Left kidney (tissue), 2 donors: ENCODE results near the gene ARHGAP45. TPM values are rescaled to one million over a fixed set of nuclear protein-coding genes. Genes with fewer than 3 reads are reported as not detected.

Source experiments
- DNase-seq: peaks from one replicate; pipeline ENCODE4 v3.0.0-alpha.2; 2013
- polyA plus RNA-seq: library from polyadenylated mRNA; unstranded; fragments of 120-200 nt; gene quantifications from one replicate; pipeline ENCODE4 v1.2.1, GENCODE V29; 2013; ENCODE audit not compliant: insufficient read length

Gene ARHGAP45
- polyA plus RNA-seq, 1 donor = 7.2 TPM

DNA sequence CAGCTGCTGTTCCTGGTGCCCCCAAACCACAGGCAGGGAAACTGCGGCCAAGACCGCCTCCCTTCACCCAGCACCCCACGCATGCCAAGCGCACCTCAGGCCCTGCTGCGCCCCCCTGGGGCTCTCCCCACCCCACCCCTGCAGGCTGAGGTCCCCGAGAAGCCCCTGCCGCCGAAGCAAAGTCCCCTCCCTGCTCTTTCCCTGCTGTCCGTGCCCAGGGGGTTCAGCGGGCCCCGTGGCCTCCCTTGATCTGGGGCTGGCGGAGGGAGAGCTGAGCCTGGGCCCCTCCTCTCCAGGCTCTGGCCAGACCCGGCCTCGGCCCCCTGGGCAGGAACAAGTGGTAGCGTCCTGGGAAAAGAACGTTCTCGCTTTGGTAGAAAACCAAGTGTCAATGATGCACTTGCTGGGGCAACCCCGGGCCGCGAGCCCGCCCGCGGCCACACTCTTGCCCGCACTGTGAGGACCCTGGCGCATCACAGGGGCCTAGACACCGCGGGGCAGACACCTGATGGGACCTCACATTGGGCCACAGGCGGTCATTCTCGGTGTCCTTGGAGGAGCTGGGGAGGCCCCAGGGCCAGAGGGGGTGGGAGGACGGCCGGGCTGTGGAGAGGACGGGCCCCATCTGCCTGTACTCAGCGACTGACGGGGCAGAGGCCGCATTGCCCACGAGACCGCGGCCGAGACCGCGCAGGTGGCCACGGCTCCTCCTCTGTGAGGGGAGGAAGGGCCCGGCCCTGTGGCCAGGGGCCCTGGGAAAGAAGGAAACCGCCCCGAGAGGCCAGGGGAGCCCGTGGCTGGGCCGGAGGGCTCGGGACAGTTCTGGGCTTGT, 65.8 kb downstream of the ARHGAP45 start:
- DNase-seq = no peak

GRCh38 chr19:1133471-1133929, 66.5 kb downstream of the ARHGAP45 start:
- DNase-seq = no peak

GRCh38 chr19:1134431-1134830, 67.5 kb downstream of the ARHGAP45 start:
- DNase-seq = no peak

DNA sequence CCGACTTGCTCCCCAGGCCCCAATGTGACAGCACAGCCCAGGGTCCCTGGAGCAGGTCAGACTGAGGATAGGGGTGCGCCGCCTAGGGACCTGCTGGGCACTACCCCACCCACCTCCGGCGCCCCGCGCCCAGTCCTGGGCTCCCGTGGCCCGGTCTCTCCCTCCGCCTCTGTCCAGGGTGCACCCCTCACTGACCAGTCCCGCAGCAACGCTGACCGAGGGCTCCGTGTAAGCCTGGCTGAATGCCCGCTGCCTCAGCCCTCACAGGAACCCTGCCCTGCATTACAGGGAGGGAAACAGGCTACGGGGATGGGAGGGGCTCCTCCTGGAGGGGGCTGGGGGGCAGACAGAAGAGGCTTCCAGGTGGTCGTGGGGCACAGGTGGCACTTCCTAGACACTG, 68.5 kb downstream of the ARHGAP45 start:
- DNase-seq = no peak

DNA sequence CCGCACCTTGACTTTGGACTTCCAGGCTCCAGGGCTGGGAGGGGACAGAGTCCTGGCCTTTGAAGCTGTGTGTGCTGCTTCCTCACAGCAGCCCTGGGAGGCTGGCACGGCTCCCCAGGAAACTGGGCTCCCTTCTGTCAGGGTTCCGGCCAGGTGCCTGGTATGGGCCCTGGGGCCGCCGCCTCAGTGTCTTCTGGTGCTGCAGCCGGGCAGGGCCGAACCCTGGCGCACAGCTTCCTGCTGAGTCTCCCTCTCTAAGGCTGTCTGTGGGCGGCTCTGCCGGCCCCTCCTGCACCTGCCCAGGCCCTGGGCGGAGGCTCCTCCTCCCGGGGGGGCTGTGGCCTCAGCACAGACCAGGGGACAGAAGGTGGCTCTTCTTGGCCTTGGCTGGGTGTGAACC, 69.2 kb downstream of the ARHGAP45 start:
- DNase-seq = no peak

Other genes with a start within 250 kb of the ARHGAP45 start
- gene PLPPR3, start 245.2 kb upstream of the ARHGAP45 start, polyA plus RNA-seq = 9.4 TPM
- 0.81 TPM for gene AZU1, start 239.3 kb upstream of the ARHGAP45 start, polyA plus RNA-seq
- 0.67 TPM for gene PRTN3, start 226.2 kb upstream of the ARHGAP45 start, polyA plus RNA-seq
- gene ELANE, start 214.9 kb upstream of the ARHGAP45 start, polyA plus RNA-seq = 0.20 TPM
- gene CFD, start 207.5 kb upstream of the ARHGAP45 start, polyA plus RNA-seq = 2.1 TPM
- 45.7 TPM for gene MED16, start 174.0 kb upstream of the ARHGAP45 start, polyA plus RNA-seq
- not detected for gene RNU6-9, start 173.7 kb upstream of the ARHGAP45 start, polyA plus RNA-seq
- 34.8 TPM for gene R3HDM4, start 153.9 kb upstream of the ARHGAP45 start, polyA plus RNA-seq
- 0.25 TPM for gene KISS1R, start 149.8 kb upstream of the ARHGAP45 start, polyA plus RNA-seq
- gene ARID3A, start 141.1 kb upstream of the ARHGAP45 start, polyA plus RNA-seq = 28.3 TPM
- 30.4 TPM for gene WDR18, start 82.8 kb upstream of the ARHGAP45 start, polyA plus RNA-seq
- gene GRIN3B, start 66.7 kb upstream of the ARHGAP45 start, polyA plus RNA-seq = 0.71 TPM
- gene TMEM259, start 46.0 kb upstream of the ARHGAP45 start, polyA plus RNA-seq = 92.5 TPM
- gene RNU6-2, start 45.6 kb upstream of the ARHGAP45 start, polyA plus RNA-seq = not detected
- gene CNN2, start 40.6 kb upstream of the ARHGAP45 start, polyA plus RNA-seq = 164 TPM
- 7.6 TPM for gene ABCA7, start 27.1 kb upstream of the ARHGAP45 start, polyA plus RNA-seq
- gene POLR2E, start 28.2 kb downstream of the ARHGAP45 start, polyA plus RNA-seq = 130 TPM
- gene GPX4, start 36.8 kb downstream of the ARHGAP45 start, polyA plus RNA-seq = 224 TPM
- gene SBNO2, start 107.1 kb downstream of the ARHGAP45 start, polyA plus RNA-seq = 15.1 TPM
- 56.2 TPM for gene STK11, start 138.6 kb downstream of the ARHGAP45 start, polyA plus RNA-seq
- 1.4 TPM for gene CBARP, start 170.8 kb downstream of the ARHGAP45 start, polyA plus RNA-seq
- 76.3 TPM for gene ATP5F1D, start 174.6 kb downstream of the ARHGAP45 start, polyA plus RNA-seq
- 43.8 TPM for gene MIDN, start 181.4 kb downstream of the ARHGAP45 start, polyA plus RNA-seq
- 895 TPM for gene CIRBP, start 202.2 kb downstream of the ARHGAP45 start, polyA plus RNA-seq
- gene FAM174C, start 208.4 kb downstream of the ARHGAP45 start, polyA plus RNA-seq = 16.2 TPM
- 1.4 TPM for gene EFNA2, start 218.7 kb downstream of the ARHGAP45 start, polyA plus RNA-seq